Urinary bladder (tissue), 4 donors: Measurements from ENCODE around the gene DAB1. TPM values are rescaled to one million over a fixed set of nuclear protein-coding genes. Genes with fewer than 3 reads are reported as not detected.

ENCODE experiments used
- DNase-seq: peaks from one replicate; pipeline ENCODE4 v3.0.0-alpha.2; 2015; ENCODE audit errors: extremely low spot score
- H3K27ac ChIP-seq: one replicate; pipeline ENCODE4 v1.5.1; 2013; ENCODE audit warnings: low read depth, mild to moderate bottlenecking, moderate library complexity
- H3K36me3 ChIP-seq: one replicate; pipeline ENCODE4 v1.6.1; 2013; ENCODE audit warnings: mild to moderate bottlenecking, moderate library complexity; ENCODE audit not compliant: insufficient read depth
- H3K4me1 ChIP-seq: one replicate; pipeline ENCODE4 v1.6.1; 2013; ENCODE audit warnings: mild to moderate bottlenecking, moderate library complexity; ENCODE audit not compliant: insufficient read depth
- H3K4me3 ChIP-seq: one replicate; pipeline ENCODE4 v1.5.1; 2013; ENCODE audit warnings: low read depth, low read length
- WGBS: extraction: QIAGEN DNeasy Blood & Tissue Kit; methylation state at CpG from one replicate; pipeline ENCODE4 v1.1.7; 2013; 5-methylcytosine and 5-hydroxymethylcytosine counted together
- polyA plus RNA-seq: library from polyadenylated mRNA; stranded (reverse); fragments of 200-250 nt; gene quantifications from one replicate; pipeline ENCODE4 v1.2.3, GENCODE V29; 2013
- total RNA-seq: library from RNA; depleted of rRNA; stranded (reverse); fragments of >200 nt; gene quantifications from one replicate; pipeline ENCODE4 v1.2.3, GENCODE V29; 2014
- donor health status: healthy with polysubstance abuse.
- donor health status: healthy.

The DAB1 gene
- total and polyA plus RNA-seq, 2 donors: 0.86 to 4.9 TPM

- Histone ChIP-seq H3K4me1 (no peaks in the 10 kb centered on the region), H3K4me3 (no peak overlapping the region), H3K27ac (no peak overlapping the region), H3K36me3 (no peaks in the 10 kb centered on the region)
- DNase-seq: no peak
- WGBS: 85% methylated on average over 3 of the region's 3 CpGs
Observed at GRCh38 chr1:57337623-57338022, 86.2 kb downstream of the DAB1 start.

DNA sequence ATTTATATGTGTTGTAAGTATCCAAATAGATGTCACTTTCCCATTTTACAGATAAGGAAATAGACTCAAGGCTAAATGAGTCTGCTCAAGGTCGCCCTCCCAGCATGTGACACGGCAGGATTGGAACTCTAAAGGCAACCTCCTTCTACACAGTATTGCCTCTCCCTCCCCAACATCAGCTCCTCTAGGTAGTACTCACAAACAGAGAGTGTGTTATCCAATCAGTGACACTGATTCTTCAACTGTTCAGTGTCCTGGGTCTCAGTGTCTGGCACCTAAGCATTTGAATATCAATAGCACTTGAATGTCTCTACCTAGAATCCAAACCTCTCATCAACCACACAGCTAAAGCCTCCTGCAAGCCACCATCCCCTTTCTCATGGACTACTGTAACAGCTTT lies 87.1 kb downstream of the DAB1 start:
- no peak overlapping the region for H3K4me3 ChIP-seq
- no peak overlapping the region for H3K27ac ChIP-seq
- no peaks in the 10 kb centered on the region for H3K4me1 ChIP-seq
- no peak for DNase-seq
- WGBS: 36% methylated on average over 2 of the region's 2 CpGs
- no peaks in the 10 kb centered on the region for H3K36me3 ChIP-seq

- WGBS: 95% methylated on average over 3 of the region's 3 CpGs
- Histone ChIP-seq H3K4me1 (no peaks in the 10 kb centered on the region), H3K4me3 (no peak overlapping the region), H3K27ac (no peak overlapping the region), H3K36me3 (no peaks in the 10 kb centered on the region)
- no peak for DNase-seq
Observed at GRCh38 chr1:57331620-57332019, 92.2 kb downstream of the DAB1 start.

DNA sequence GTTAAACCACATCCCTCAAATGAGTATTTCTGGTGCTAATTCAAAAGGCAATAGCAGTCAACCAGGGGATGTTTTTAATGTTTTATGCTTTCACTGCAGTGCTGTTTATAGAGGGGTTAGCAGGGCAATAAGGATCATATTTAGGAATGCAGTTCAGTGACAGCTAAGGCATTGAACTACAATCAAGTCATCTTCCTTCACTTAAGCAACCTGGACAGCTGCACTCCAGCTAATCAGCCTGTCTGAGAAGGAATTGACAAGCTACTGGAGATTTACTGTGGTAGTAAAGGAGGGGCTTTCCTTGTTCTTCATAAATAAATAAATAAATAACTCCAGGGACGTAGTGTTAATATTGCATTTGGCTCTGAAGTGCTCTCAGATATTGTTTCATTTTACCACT lies 93.9 kb downstream of the DAB1 start:
- 56% methylated on average over 1 of the region's 1 CpG for WGBS
- H3K4me3 ChIP-seq: no peak overlapping the region
- no peak for DNase-seq
- H3K36me3 ChIP-seq: no peaks in the 10 kb centered on the region
- H3K4me1 ChIP-seq: no peaks in the 10 kb centered on the region
- H3K27ac ChIP-seq: no peak overlapping the region

GRCh38 chr1:57329001-57329527 lies 94.8 kb downstream of the DAB1 start:
- no peaks in the 10 kb centered on the region for H3K4me1 ChIP-seq
- H3K27ac ChIP-seq: no peak overlapping the region
- no peak for DNase-seq
- no peak overlapping the region for H3K4me3 ChIP-seq
- no peaks in the 10 kb centered on the region for H3K36me3 ChIP-seq
- WGBS: 90% methylated on average over 6 of the region's 6 CpGs

DNA sequence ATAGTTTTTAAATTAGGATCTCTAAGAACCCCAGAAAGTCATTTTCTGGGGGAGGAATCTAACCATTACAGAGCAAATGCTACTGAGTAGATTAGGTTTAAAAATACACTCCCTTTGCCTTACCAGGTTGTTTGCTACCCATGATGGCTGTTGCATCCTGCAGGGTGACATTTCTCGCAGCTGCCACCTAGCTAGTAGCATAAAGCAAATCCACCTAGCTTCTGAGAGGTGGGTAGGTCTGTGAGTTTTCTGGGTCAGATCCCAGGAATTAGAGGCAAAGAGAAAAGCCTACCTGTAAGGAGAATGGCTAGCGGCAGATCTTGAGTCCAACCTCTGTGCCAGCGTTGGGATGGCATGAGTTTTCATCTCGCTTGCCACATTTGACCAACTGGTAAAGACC lies 95.9 kb downstream of the DAB1 start:
- no peaks in the 10 kb centered on the region for H3K4me1 ChIP-seq
- H3K27ac ChIP-seq: no peak overlapping the region
- H3K36me3 ChIP-seq: no peaks in the 10 kb centered on the region
- 99% methylated on average over 4 of the region's 4 CpGs for WGBS
- H3K4me3 ChIP-seq: no peak overlapping the region
- DNase-seq: no peak

GRCh38 chr1:57327336-57327735 lies 96.5 kb downstream of the DAB1 start:
- H3K4me3 ChIP-seq: no peak overlapping the region
- no peak overlapping the region for H3K27ac ChIP-seq
- no peak for DNase-seq
- no peaks in the 10 kb centered on the region for H3K36me3 ChIP-seq
- no peaks in the 10 kb centered on the region for H3K4me1 ChIP-seq
- 79% methylated on average over 5 of the region's 5 CpGs for WGBS

DNA sequence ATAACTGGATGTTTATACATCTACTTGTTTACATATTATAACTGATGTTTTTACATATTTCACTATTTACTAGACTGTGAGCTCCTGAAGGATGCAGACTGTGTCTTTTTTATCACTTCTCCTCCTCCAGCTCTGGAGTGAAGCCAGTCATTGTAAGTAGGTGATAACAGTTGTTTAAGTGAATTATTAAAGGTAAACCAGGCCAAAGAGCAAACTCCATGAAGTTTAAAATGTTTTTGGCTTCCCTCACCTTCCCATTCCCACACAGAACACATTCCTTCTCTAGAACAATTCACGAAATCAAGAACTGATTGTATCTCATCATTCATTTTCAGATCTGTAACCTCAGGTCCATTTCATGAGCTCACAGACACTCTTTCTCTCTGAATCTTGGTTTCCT lies 98.3 kb downstream of the DAB1 start:
- no peak overlapping the region for H3K27ac ChIP-seq
- H3K36me3 ChIP-seq: no peaks in the 10 kb centered on the region
- no peak for DNase-seq
- no peak overlapping the region for H3K4me3 ChIP-seq
- WGBS: 47% methylated on average over 1 of the region's 1 CpG
- H3K4me1 ChIP-seq: no peaks in the 10 kb centered on the region

GRCh38 chr1:57325117-57325516 lies 98.7 kb downstream of the DAB1 start:
- no peak for DNase-seq
- Histone ChIP-seq H3K27ac (no peak overlapping the region), H3K4me1 (no peaks in the 10 kb centered on the region), H3K4me3 (no peak overlapping the region), H3K36me3 (no peaks in the 10 kb centered on the region)
- WGBS: 54% methylated on average over 4 of the region's 4 CpGs

DNA sequence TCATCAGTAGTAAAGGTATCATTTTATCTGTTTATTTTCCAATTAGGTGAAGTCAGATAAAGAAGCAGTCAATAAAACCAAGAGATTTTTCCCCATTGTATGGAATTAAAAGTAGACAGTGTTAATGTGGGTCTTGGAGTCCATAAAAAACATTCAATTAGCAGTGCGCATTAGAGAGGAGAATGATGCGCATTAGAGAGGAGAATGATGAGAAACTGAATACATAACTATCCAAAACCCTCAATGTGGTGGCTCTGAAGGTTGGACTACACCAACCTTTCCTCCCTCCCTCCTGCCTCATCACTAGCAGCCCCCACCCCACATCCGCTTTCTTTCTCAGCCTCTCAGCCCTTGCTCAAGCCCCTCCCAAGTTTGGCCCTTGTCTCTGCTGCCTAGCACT lies 99.5 kb downstream of the DAB1 start:
- H3K27ac ChIP-seq: no peak overlapping the region
- H3K4me1 ChIP-seq: no peaks in the 10 kb centered on the region
- WGBS: 95% methylated on average over 3 of the region's 3 CpGs

DNA sequence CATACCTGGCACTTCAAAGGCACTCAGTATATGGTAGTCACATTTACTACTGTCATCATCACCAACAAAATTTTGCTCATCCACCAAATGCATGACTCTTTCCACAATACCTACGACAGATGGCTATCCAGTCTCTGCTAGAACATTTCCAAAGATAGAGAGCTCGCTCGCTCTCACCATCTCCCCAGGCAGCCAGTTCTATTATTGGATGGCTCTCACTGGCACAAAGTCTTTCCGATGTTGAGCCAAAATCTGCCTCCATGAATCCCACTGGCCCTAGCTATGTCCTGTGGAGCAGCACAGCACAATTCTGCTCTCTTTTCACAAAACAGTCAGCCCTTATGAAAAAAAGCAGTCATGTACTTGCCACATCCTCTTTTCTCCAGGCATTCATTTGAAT lies 102.1 kb downstream of the DAB1 start:
- Histone ChIP-seq H3K36me3 (no peaks in the 10 kb centered on the region), H3K27ac (no peak overlapping the region), H3K4me3 (no peak overlapping the region), H3K4me1 (no peaks in the 10 kb centered on the region)
- DNase-seq: no peak
- WGBS: 97% methylated on average over 4 of the region's 4 CpGs

More for the DNA sequence above, 99.5 kb downstream of the DAB1 start:
- no peak overlapping the region for H3K4me3 ChIP-seq
- H3K36me3 ChIP-seq: no peaks in the 10 kb centered on the region
- DNase-seq: no peak

DNA sequence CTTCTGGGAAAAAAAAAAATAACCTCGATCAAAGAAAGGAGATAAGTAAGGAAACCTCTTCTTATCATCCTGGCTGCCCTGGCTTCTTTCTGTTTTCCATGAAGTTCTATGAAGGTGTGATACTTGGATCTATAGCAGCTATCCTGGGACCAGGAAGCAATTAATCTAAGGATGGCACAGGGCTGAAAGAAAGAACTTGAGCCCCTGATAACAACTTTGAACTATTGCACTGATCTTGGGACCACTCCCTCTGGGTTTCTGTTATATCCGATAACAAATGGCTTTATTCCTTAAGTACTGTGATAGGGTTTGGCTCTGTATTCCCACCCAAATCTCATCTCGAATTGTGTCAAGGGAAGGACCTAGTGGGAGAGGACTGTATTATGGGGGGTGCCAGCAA lies 104.1 kb downstream of the DAB1 start:
- Histone ChIP-seq H3K4me1 (no peaks in the 10 kb centered on the region), H3K36me3 (no peaks in the 10 kb centered on the region), H3K27ac (no peak overlapping the region), H3K4me3 (no peak overlapping the region)
- WGBS: 67% methylated on average over 3 of the region's 3 CpGs
- DNase-seq: no peak

DNA sequence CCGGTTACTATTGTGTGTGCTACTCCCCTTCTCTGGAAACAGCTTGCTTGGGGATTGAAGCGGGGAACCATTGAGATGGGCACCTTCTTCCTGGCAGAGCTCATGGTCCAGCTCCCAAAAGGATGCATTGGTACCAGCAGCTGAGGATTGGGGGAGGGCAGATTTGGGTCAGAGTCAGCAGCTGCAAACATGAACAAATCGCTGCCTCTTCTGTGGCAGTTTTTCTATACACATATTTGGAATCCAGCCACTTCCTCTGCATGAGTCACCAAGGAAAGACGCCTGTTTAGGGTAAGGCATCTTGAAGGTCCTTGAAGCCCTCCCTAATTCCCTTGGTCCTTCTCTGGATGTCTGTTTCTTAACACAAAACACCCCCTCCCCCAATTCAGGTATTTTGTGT lies 104.7 kb downstream of the DAB1 start:
- 39% methylated on average over 4 of the region's 4 CpGs for WGBS
- no peak overlapping the region for H3K27ac ChIP-seq
- peak; percentile 5 for DNase-seq

GRCh38 chr1:57316861-57317260 lies 107.0 kb downstream of the DAB1 start:
- H3K4me1 ChIP-seq: no peaks in the 10 kb centered on the region
- WGBS: 96% methylated on average over 4 of the region's 4 CpGs
- H3K36me3 ChIP-seq: no peaks in the 10 kb centered on the region
- DNase-seq: no peak
- no peak overlapping the region for H3K27ac ChIP-seq
- H3K4me3 ChIP-seq: no peak overlapping the region

More for the DNA sequence above, 104.7 kb downstream of the DAB1 start:
- Histone ChIP-seq H3K4me3 (no peak overlapping the region), H3K36me3 (no peaks in the 10 kb centered on the region), H3K4me1 (no peaks in the 10 kb centered on the region)

- Histone ChIP-seq H3K4me3 (no peak overlapping the region), H3K36me3 (no peaks in the 10 kb centered on the region), H3K4me1 (no peaks in the 10 kb centered on the region), H3K27ac (no peak overlapping the region)
- 95% methylated on average over 3 of the region's 3 CpGs for WGBS
- no peak for DNase-seq
Observed at GRCh38 chr1:57316291-57316690, 107.6 kb downstream of the DAB1 start.
